ENCODE measurements around the gene SLC41A1. TPM values are rescaled to one million over a fixed set of nuclear protein-coding genes. Genes with fewer than 3 reads are reported as not detected.

Gene SLC41A1
- total and polyA plus RNA-seq, 9 of the 15 experiments (the other 6 are each of a cell fraction or from before 2014, with no cell fraction given), result 4.1 to 29.3 (median 11.4) TPM

DNA sequence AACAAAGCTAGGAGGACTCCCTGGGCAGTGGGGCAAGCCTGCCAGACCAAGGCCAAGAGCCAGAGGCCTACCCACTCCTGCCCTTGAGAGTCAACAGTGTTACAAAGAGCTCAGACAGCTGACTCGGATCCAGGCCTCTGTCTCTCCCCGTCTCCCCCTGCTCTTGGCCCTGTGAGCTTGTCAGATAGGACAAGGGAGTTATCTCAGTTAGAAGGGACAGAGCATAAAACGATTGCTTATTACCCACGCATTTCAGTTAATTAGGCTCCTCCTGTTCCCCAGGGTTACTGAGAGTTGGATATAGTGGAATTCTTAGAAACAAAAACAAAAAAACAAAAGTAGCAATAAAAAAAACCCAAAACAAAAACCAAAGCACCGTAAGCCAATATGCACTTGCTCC lies 1.3 kb downstream of the SLC41A1 start (continued):
- TF ChIP-seq SRF (CRISPR knock-in tag; IDR thresholded peaks at IDR 0.05), result no peak
- TF ChIP-seq, protein P1, sequence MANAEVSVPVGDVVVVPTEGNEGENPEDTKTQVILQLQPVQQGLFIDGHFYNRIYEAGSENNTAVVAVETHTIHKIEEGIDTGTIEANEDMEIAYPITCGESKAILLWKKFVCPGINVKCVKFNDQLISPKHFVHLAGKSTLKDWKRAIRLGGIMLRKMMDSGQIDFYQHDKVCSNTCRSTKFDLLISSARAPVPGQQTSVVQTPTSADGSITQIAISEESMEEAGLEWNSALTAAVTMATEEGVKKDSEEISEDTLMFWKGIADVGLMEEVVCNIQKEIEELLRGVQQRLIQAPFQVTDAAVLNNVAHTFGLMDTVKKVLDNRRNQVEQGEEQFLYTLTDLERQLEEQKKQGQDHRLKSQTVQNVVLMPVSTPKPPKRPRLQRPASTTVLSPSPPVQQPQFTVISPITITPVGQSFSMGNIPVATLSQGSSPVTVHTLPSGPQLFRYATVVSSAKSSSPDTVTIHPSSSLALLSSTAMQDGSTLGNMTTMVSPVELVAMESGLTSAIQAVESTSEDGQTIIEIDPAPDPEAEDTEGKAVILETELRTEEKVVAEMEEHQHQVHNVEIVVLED (CRISPR knock-in tag; IDR thresholded peaks at IDR 0.05), result no peak
- TF ChIP-seq STAT5B (CRISPR knock-in tag; IDR thresholded peaks at IDR 0.05), result no peak
- TF ChIP-seq EHMT2 (IDR thresholded peaks at IDR 0.05), result peak; percentile 75
- no peak for TF ChIP-seq XRCC5 (IDR thresholded peaks at IDR 0.05; ENCODE audit: low read depth, low read length)
- no peak for TF ChIP-seq CBX8 (IDR thresholded peaks at IDR 0.05; ENCODE audit: borderline replicate concordance, extremely low read depth, low read depth, low read length, poor library complexity, severe bottlenecking)
- TF ChIP-seq, protein P2, sequence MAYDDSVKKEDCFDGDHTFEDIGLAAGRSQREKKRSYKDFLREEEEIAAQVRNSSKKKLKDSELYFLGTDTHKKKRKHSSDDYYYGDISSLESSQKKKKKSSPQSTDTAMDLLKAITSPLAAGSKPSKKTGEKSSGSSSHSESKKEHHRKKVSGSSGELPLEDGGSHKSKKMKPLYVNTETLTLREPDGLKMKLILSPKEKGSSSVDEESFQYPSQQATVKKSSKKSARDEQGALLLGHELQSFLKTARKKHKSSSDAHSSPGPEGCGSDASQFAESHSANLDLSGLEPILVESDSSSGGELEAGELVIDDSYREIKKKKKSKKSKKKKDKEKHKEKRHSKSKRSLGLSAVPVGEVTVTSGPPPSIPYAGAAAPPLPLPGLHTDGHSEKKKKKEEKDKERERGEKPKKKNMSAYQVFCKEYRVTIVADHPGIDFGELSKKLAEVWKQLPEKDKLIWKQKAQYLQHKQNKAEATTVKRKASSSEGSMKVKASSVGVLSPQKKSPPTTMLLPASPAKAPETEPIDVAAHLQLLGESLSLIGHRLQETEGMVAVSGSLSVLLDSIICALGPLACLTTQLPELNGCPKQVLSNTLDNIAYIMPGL (CRISPR knock-in tag; IDR thresholded peaks at IDR 0.05), result no peak
- no peak for TF ChIP-seq MIER1 (IDR thresholded peaks at IDR 0.05; ENCODE audit: low read depth)
- peak; percentile 20 for TF ChIP-seq CCNT2 (IDR thresholded peaks at IDR 0.05; ENCODE audit: borderline replicate concordance, extremely low read depth, insufficient read length, low read depth, low read length)
- no peak for TF ChIP-seq HOXB6 (CRISPR knock-in tag; IDR thresholded peaks at IDR 0.05; ENCODE audit: borderline replicate concordance)
- peak; percentile 74; the same call in 1 of the 2 replicates for TF ChIP-seq DNMT1 (IDR thresholded peaks at IDR 0.05)
- TF ChIP-seq ZNF143 (CRISPR knock-in tag; IDR thresholded peaks at IDR 0.05), result no peak
- peak; percentile 63 for TF ChIP-seq EP300 (IDR thresholded peaks at IDR 0.05; ENCODE audit: low read length)
- 0 out of 2 replicates have a peak, but pooled peaks have one; percentile 50 for TF ChIP-seq ARID2 (IDR thresholded peaks at IDR 0.05)
- TF ChIP-seq SIN3A (IDR thresholded peaks at IDR 0.05; ENCODE audit: borderline replicate concordance in 2 of 2, control insufficient read depth in 1 of 2, low read depth in 2 of 2, low read length in 2 of 2), result 0 out of 4 replicates have a peak, but pooled peaks of 1 of the 2 experiments have one; percentile 51
- TF ChIP-seq POLR2AphosphoS5 (IDR thresholded peaks at IDR 0.05; ENCODE audit: control insufficient read depth, insufficient read depth, low read depth, low read length), result peak; percentile 77; the same call in 1 of the 2 replicates
- no peak for TF ChIP-seq ZKSCAN1 (IDR thresholded peaks at IDR 0.05; ENCODE audit: low read depth, low read length)
- TF ChIP-seq, protein P3, sequence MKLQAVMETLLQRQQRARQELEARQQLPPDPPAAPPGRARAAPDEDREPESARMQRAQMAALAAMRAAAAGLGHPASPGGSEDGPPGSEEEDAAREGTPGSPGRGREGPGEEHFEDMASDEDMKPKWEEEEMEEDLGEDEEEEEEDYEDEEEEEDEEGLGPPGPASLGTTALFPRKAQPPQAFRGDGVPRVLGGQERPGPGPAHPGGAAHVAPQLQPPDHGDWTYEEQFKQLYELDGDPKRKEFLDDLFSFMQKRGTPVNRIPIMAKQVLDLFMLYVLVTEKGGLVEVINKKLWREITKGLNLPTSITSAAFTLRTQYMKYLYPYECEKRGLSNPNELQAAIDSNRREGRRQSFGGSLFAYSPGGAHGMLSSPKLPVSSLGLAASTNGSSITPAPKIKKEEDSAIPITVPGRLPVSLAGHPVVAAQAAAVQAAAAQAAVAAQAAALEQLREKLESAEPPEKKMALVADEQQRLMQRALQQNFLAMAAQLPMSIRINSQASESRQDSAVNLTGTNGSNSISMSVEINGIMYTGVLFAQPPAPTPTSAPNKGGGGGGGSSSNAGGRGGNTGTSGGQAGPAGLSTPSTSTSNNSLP (IDR thresholded peaks at IDR 0.05; ENCODE audit: borderline replicate concordance, low read depth, low read length), result peak; percentile 62; the same call in 1 of the 2 replicates
- TF ChIP-seq, protein P4, sequence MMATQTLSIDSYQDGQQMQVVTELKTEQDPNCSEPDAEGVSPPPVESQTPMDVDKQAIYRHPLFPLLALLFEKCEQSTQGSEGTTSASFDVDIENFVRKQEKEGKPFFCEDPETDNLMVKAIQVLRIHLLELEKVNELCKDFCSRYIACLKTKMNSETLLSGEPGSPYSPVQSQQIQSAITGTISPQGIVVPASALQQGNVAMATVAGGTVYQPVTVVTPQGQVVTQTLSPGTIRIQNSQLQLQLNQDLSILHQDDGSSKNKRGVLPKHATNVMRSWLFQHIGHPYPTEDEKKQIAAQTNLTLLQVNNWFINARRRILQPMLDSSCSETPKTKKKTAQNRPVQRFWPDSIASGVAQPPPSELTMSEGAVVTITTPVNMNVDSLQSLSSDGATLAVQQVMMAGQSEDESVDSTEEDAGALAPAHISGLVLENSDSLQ (IDR thresholded peaks at IDR 0.05), result peak; percentile 54
- no peak for TF ChIP-seq TCF7 (IDR thresholded peaks at IDR 0.05; ENCODE audit: borderline replicate concordance)
- TF ChIP-seq SRSF7 (optimal IDR thresholded peaks at IDR 0.05; ENCODE audit: low read depth, low read length), result no peak

Measured in K562 (cell line).